GM03348 (cell line): ENCODE results near the gene TNFSF18.
"Not testable (repeated sequence)": the region's sequence is repeated elsewhere in the genome, so short reads cannot be mapped to it uniquely, and the experiment has no call there.

Experiments used
- DNase-seq: peaks from one replicate; pipeline ENCODE4 v3.0.0; 2012; ENCODE audit warnings: low spot score

TNFSF18 gene

GRCh38 chr1:173050865-173051264 is at the start of gene TNFSF18:
Gene TNFSF18 (minus strand): TSS chr1:173050941. CDS start chr1:173050896, 45 bp downstream.
- DNase-seq: no peak

GRCh38 chr1:173099166-173099565 is 48.4 kb upstream of the TNFSF18 start:
- DNase-seq: no peak

GRCh38 chr1:173098117-173098516 is 47.4 kb upstream of the TNFSF18 start:
- DNase-seq: no peak

- DNase-seq: peak; percentile 29
These were observed 46.3 kb upstream of the TNFSF18 start for GRCh38 chr1:173097001-173097400.

- DNase-seq: peak; percentile 62
These were observed 44.9 kb upstream of the TNFSF18 start for GRCh38 chr1:173095632-173096031.

- no peak for DNase-seq
These were observed 43.8 kb upstream of the TNFSF18 start for GRCh38 chr1:173094541-173094940.

- no peak for DNase-seq
These were observed 43.1 kb upstream of the TNFSF18 start for GRCh38 chr1:173093691-173094445.

GRCh38 chr1:173084292-173084691 is 33.6 kb upstream of the TNFSF18 start:
- no peak for DNase-seq

- no peak for DNase-seq
These were observed 32.2 kb upstream of the TNFSF18 start for GRCh38 chr1:173082913-173083312.

- DNase-seq: not testable (repeated sequence)
These were observed 23.5 kb upstream of the TNFSF18 start for GRCh38 chr1:173074217-173074616.

- DNase-seq: no peak
These were observed 13.3 kb upstream of the TNFSF18 start for GRCh38 chr1:173064011-173064410.

- no peak for DNase-seq
These were observed 12.4 kb upstream of the TNFSF18 start for GRCh38 chr1:173063171-173063570.

GRCh38 chr1:173062150-173062938 is 11.6 kb upstream of the TNFSF18 start:
- peak; percentile 44 for DNase-seq

GRCh38 chr1:173058556-173058955 is 7.8 kb upstream of the TNFSF18 start:
- DNase-seq: no peak

- DNase-seq: no peak
These were observed 7.2 kb upstream of the TNFSF18 start for GRCh38 chr1:173057984-173058383.

GRCh38 chr1:173056365-173056764 is 5.6 kb upstream of the TNFSF18 start:
- DNase-seq: no peak

GRCh38 chr1:173052681-173053196 is 2.0 kb upstream of the TNFSF18 start:
- DNase-seq: no peak

GRCh38 chr1:173049322-173049633 is 1.5 kb downstream of the TNFSF18 start:
- no peak for DNase-seq

- DNase-seq: peak; percentile 22
These were observed 2.0 kb downstream of the TNFSF18 start for GRCh38 chr1:173048621-173049321.

- no peak for DNase-seq
These were observed 6.1 kb downstream of the TNFSF18 start for GRCh38 chr1:173044656-173045055.

GRCh38 chr1:173043253-173043652 is 7.5 kb downstream of the TNFSF18 start:
- DNase-seq: no peak

GRCh38 chr1:173042806-173043205 is 7.9 kb downstream of the TNFSF18 start:
- no peak for DNase-seq

- no peak for DNase-seq
These were observed 11.1 kb downstream of the TNFSF18 start for GRCh38 chr1:173039626-173040025.
